H1 (cell line): ENCODE results near the gene DHRS3. TPM values are rescaled to one million over a fixed set of nuclear protein-coding genes. Genes with fewer than 3 reads are reported as not detected.

ENCODE experiments used
- CTCF ChIA-PET: fragments of 300-600 bp; sonication (Branson Sonifier 250); formaldehyde crosslinking; loops from one replicate; lab custom pipeline; 2021; ENCODE audit not compliant: partially characterized antibody; lab: Charles Lee
- POLR2A ChIA-PET: fragments of 300-600 bp; sonication (Branson Sonifier 250); formaldehyde crosslinking; loops from one replicate; lab custom pipeline; 2021; ENCODE audit warnings: inconsistent platforms; ENCODE audit not compliant: partially characterized antibody; lab: Charles Lee
- DNase-seq, 2 experiments: peaks; one replicate each; pipeline versions ENCODE4 v3.0.0 to v3.0.0-alpha.2; 2010 to 2022; ENCODE audit warnings: low spot score in 2 of 2, low read depth in 1 of 2, mixed read lengths in 1 of 2
- FAIRE-seq: peaks from 2 replicates; lab custom pipeline; 2011; peaks lifted over from hg19 to GRCh38; lab: Jason Lieb, UNC
- H2AFZ ChIP-seq: 2 replicates; pipeline ENCODE4 v1.8.1; 2012; ENCODE audit warnings: low read length, inconsistent platforms
- H2AK5ac ChIP-seq: 2 replicates; pipeline ENCODE4 v1.6.1; 2013; ENCODE audit warnings: low read depth, low read length
- H2BK120ac ChIP-seq: replicated peaks from 2 replicates; pipeline ENCODE3; 2013; ENCODE audit warnings: low read depth, low read length, inconsistent platforms
- H2BK12ac ChIP-seq: 2 replicates; pipeline ENCODE4 v1.6.1; 2013; ENCODE audit warnings: low read depth, low read length
- H2BK15ac ChIP-seq: 2 replicates; pipeline ENCODE4 v1.6.1; 2013; ENCODE audit warnings: low read length
- H2BK20ac ChIP-seq: 2 replicates; pipeline ENCODE4 v1.6.1; 2013; ENCODE audit warnings: low read length
- H2BK5ac ChIP-seq: 2 replicates; pipeline ENCODE4 v1.6.1; 2013; ENCODE audit warnings: low read depth, low read length
- H3K14ac ChIP-seq: 2 replicates; pipeline ENCODE4 v1.6.1; 2013; ENCODE audit warnings: inconsistent platforms; ENCODE audit not compliant: insufficient read length
- H3K18ac ChIP-seq: 2 replicates; pipeline ENCODE4 v1.6.1; 2013; ENCODE audit warnings: low read length; ENCODE audit errors: extremely low read depth
- H3K23ac ChIP-seq: 2 replicates; pipeline ENCODE4 v1.6.1; 2013; ENCODE audit warnings: inconsistent platforms; ENCODE audit not compliant: insufficient read length
- H3K23me2 ChIP-seq: 2 replicates; pipeline ENCODE4 v1.6.1; 2013; ENCODE audit warnings: low read depth, low read length
- H3K27ac ChIP-seq: 2 replicates; pipeline ENCODE4 v1.6.1; 2011; ENCODE audit warnings: low read depth, low read length, inconsistent platforms
- H3K27me3 ChIP-seq, 4 experiments: replicated peaks in 1 of 4; 1 replicate in 1 of 4; 2 replicates in 3 of 4; pipeline versions ENCODE4 v1.6.1 to v1.8.1; 2011 to 2013; ENCODE audit warnings: low read length in 3 of 4, mild to moderate bottlenecking in 3 of 4, inconsistent platforms in 2 of 4, mixed read lengths in 2 of 4, moderate library complexity in 1 of 4; ENCODE audit not compliant: control insufficient read depth in 3 of 4, insufficient read depth in 3 of 4; ENCODE audit errors: extremely low read depth in 1 of 4
- H3K36me3 ChIP-seq, 4 experiments: 2 replicates each; pipeline versions ENCODE4 v1.6.1 to v1.8.1; 2011 to 2013; ENCODE audit warnings: mild to moderate bottlenecking in 4 of 4, low read length in 3 of 4, moderate library complexity in 2 of 4, control low read depth in 1 of 4, inconsistent platforms in 1 of 4; ENCODE audit not compliant: insufficient read depth in 4 of 4, control insufficient read depth in 2 of 4
- H3K4ac ChIP-seq: replicated peaks from 2 replicates; pipeline ENCODE3; 2013; ENCODE audit warnings: low read length, low read depth, mixed read lengths, inconsistent platforms; ENCODE audit not compliant: insufficient read length
- H3K4me1 ChIP-seq, 4 experiments: replicated peaks in 1 of 4; 1 replicate in 1 of 4; 2 replicates in 3 of 4; pipeline versions ENCODE4 v1.6.1 to v1.8.1; 2011 to 2013; ENCODE audit warnings: low read length in 3 of 4, inconsistent platforms in 2 of 4, mixed read lengths in 1 of 4; ENCODE audit not compliant: insufficient read depth in 4 of 4, control insufficient read depth in 3 of 4
- H3K4me2 ChIP-seq, 2 experiments: 2 replicates each; pipeline versions ENCODE4 v1.6.1 to v1.8.1; 2011 to 2013; ENCODE audit warnings: low read depth in 2 of 2, low read length in 2 of 2, control low read depth in 1 of 2, inconsistent platforms in 1 of 2, mild to moderate bottlenecking in 1 of 2; ENCODE audit not compliant: insufficient read depth in 1 of 2
- H3K4me3 ChIP-seq, 4 experiments: fragments of 200-600, 300-600 bp in 1 of 4; sonication (generic), shearing (Covaris generic), sonication (Bioruptor Twin) in 1 of 4; 2 replicates each; pipeline versions ENCODE4 v1.5.1 to v1.8.1; 2011 to 2016; ENCODE audit warnings: low read length in 4 of 4, low read depth in 3 of 4, control low read depth in 2 of 4, inconsistent platforms in 2 of 4, mild to moderate bottlenecking in 2 of 4, mixed read lengths in 1 of 4, moderate library complexity in 1 of 4; ENCODE audit not compliant: insufficient read depth in 2 of 4; ENCODE audit errors: extremely low read depth in 1 of 4
- H3K56ac ChIP-seq: replicated peaks from 2 replicates; pipeline ENCODE3; 2013; ENCODE audit warnings: low read depth, mild to moderate bottlenecking, mixed read lengths, low read length, inconsistent platforms; ENCODE audit not compliant: insufficient read length
- H3K79me1 ChIP-seq: 2 replicates; pipeline ENCODE4 v1.6.1; 2013; ENCODE audit warnings: low read depth, low read length, control low read depth
- H3K79me2 ChIP-seq, 2 experiments: 2 replicates each; pipeline versions ENCODE4 v1.6.1 to v1.8.1; 2012 to 2013; ENCODE audit warnings: low read length in 2 of 2, mild to moderate bottlenecking in 2 of 2, inconsistent platforms in 1 of 2; ENCODE audit not compliant: insufficient read depth in 2 of 2, control insufficient read depth in 1 of 2
- H3K9ac ChIP-seq, 4 experiments: replicated peaks in 1 of 4; 1 replicate in 1 of 4; 2 replicates in 3 of 4; pipeline versions ENCODE4 v1.6.1 to v1.8.1; 2011 to 2013; ENCODE audit warnings: low read depth in 3 of 4, low read length in 3 of 4, control low read depth in 2 of 4, mild to moderate bottlenecking in 2 of 4, moderate library complexity in 2 of 4, inconsistent platforms in 1 of 4; ENCODE audit errors: extremely low read depth in 1 of 4
- H3K9me3 ChIP-seq, 2 experiments: 2 replicates each; pipeline versions ENCODE4 v1.6.1 to v1.8.1; 2012 to 2013; ENCODE audit warnings: mild to moderate bottlenecking in 2 of 2, moderate library complexity in 2 of 2, control low read depth in 1 of 2, inconsistent platforms in 1 of 2, low read depth in 1 of 2, low read length in 1 of 2, mixed read lengths in 1 of 2; ENCODE audit not compliant: insufficient read depth in 2 of 2
- H4K20me1 ChIP-seq, 2 experiments: replicated peaks in 1 of 2; 2 replicates each; pipeline versions ENCODE3 to v1.8.1; 2011 to 2013; ENCODE audit warnings: inconsistent platforms in 2 of 2, low read length in 2 of 2, mild to moderate bottlenecking in 1 of 2; ENCODE audit not compliant: insufficient read depth in 2 of 2, control insufficient read depth in 1 of 2
- H4K5ac ChIP-seq: 2 replicates; pipeline ENCODE4 v1.6.1; 2013; ENCODE audit warnings: low read length, low read depth, mixed read lengths, inconsistent platforms; ENCODE audit not compliant: insufficient read length
- H4K8ac ChIP-seq: 2 replicates; pipeline ENCODE4 v1.8.0; 2013; ENCODE audit warnings: mild to moderate bottlenecking, moderate library complexity, low read length, inconsistent platforms; ENCODE audit not compliant: insufficient read depth; ENCODE audit errors: extremely low read depth
- H4K91ac ChIP-seq: replicated peaks from 2 replicates; pipeline ENCODE3; 2013; ENCODE audit warnings: low read length, mixed read lengths, inconsistent platforms; ENCODE audit not compliant: insufficient read length
- CREB1 ChIP-seq: IDR thresholded peaks from 2 replicates; pipeline ENCODE4 v1.6.1; 2012; ENCODE audit warnings: inconsistent platforms
- JUND ChIP-seq: IDR thresholded peaks from 2 replicates; pipeline ENCODE4 v1.6.1; 2011; ENCODE audit warnings: mild to moderate bottlenecking, improper control_type of control experiment, low read length
- SIX5 ChIP-seq: IDR thresholded peaks from 2 replicates; pipeline ENCODE4 v1.6.1; 2011; ENCODE audit warnings: mild to moderate bottlenecking, low read depth, low read length
- WGBS, 2 experiments: shearing (Covaris generic) in 1 of 2; methylation state at CpG; one replicate each; pipeline versions ENCODE4 v1.1.6 to v1.1.7; 2013 to 2015; ENCODE audit warnings: low lambda C conversion rate in 2 of 2, mixed read lengths in 2 of 2, inconsistent platforms in 1 of 2, low coverage in 1 of 2, missing lambda C conversion rate in 1 of 2; ENCODE audit not compliant: insufficient replicate concordance in 2 of 2, insufficient coverage in 1 of 2, insufficient read length in 1 of 2; ENCODE audit errors: extremely low coverage in 1 of 2, missing lambda C conversion rate in 1 of 2; 5-methylcytosine and 5-hydroxymethylcytosine counted together
- polyA plus RNA-seq, 7 experiments: library from polyadenylated mRNA; depleted of rRNA in 3 of 7; stranded (reverse) in 5 of 7; unstranded in 2 of 7; fragments of >200 nt in 5 of 7; fragments of 200-250 nt in 2 of 7; gene quantifications; 1 replicate in 5 of 7; 2 replicates in 1 of 7; 4 replicates in 1 of 7; pipeline versions ENCODE4 v1.2.1 to v1.2.3, GENCODE V29; 2011 to 2013; ENCODE audit warnings: missing spikeins in 2 of 7, mixed read lengths in 2 of 7
- total RNA-seq: library from RNA; stranded (reverse); fragmentation: NEBNext Ultra II Directional; extraction: Animal tissue kit (Norgen Biotek cat#: 25700); gene quantifications from 2 replicates; pipeline ENCODE4 v1.2.1, GENCODE V29; 2021

The DHRS3 gene
- total and polyA plus RNA-seq, 2 of the 8 experiments (the other 6 are each of a cell fraction or from before 2014, with no cell fraction given) = 32.5 to 36.4 TPM

DNA sequence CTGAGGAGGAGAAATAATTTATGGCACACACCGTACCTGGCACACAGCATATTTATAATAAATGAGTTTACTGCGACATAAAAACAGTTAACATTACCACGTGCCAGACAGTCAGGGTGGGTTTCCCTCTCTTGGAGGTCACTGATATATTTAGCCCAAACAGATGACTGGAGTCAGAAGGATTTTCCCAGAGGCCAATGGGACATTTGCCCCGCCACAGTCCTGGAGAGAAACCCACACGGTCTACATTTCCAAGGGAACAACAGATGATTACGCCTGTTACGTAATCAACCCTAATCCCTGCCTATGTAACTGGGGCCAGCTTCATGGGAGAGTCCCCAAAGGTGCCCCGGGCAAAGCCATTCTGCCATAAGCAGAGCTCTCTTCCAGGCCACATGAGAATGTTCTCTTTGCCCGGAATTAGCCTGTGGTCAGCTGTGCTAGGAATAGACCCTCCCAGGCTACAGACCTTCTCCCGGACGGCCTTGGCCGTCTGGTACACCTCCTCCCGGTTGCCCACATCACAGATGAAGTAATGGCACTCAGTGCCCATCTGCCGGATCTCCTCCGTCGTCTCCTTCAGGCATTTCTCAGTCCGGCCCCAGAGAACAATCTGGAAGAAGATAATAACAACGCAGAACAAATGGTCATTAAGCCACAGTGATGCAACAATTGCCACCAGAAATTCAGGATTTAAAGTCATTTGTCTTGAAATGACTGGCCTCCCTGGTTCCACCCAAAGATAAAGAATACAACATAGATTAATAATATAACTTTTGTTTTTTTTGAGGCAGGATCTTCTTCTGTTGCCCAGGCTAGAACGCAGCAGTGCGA, 37.7 kb downstream of the DHRS3 start:
- Histone ChIP-seq H3K23ac (no peak overlapping the region), H2BK20ac (no peak overlapping the region), H4K5ac (no peak overlapping the region), H4K8ac (no peak overlapping the region), H2AK5ac (no peak overlapping the region), H4K20me1 (peaks cover 0 to 18% of the 10 kb centered on the region in 2 experiments), H2BK15ac (no peak overlapping the region), H3K9me3 (no peaks in the 10 kb centered on the region), H3K9ac (no peak overlapping the region), H2BK120ac (no peak overlapping the region), H3K18ac (no peak overlapping the region), H2BK12ac (no peak overlapping the region), H3K4ac (no peak overlapping the region), H4K91ac (no peak overlapping the region), H3K27me3 (no peaks in the 10 kb centered on the region), H3K79me2 (no peaks in the 10 kb centered on the region; a peak in 2 of 4 replicates), H3K27ac (no peak overlapping the region), H3K4me3 (no peak overlapping the region), H3K36me3 (peaks cover 0 to 40% (median 13%) of the 10 kb centered on the region in 4 experiments; a peak in 6 of 8 replicates), H3K4me2 (no peak overlapping the region), H3K23me2 (peaks cover 17% of the 10 kb centered on the region; the same call in 1 of the 2 replicates), H3K14ac (no peak overlapping the region), H3K79me1 (no peaks in the 10 kb centered on the region), H2BK5ac (no peak overlapping the region), H3K4me1 (no peaks in the 10 kb centered on the region), H3K56ac (no peak overlapping the region), H2AFZ (no peak overlapping the region)
- no peak for TF ChIP-seq JUND
- TF ChIP-seq SIX5 = no peak
- TF ChIP-seq CREB1 = no peak
- no peak for FAIRE-seq
- 94% methylated on average over 20 of the region's 20 CpGs; no CpG with 5 or more reads in 1 of the 2 experiments for WGBS, 2 experiments
- CTCF ChIA-PET = no interaction called here
- no peak for DNase-seq
- POLR2A ChIA-PET = interaction anchor here (1.2 to 1.6 kb wide), 2 partner anchors 13 to 35 kb away, joined by 3 to 4 read pairs; no protein-coding TSS in a partner anchor
